ENCODE measurements around the gene ALKBH5.

- TF ChIP-seq CTCF (IDR thresholded peaks at IDR 0.05): no peak
- no peak for TF ChIP-seq EZH2phosphoT487 (IDR thresholded peaks at IDR 0.05)
- no peak for TF ChIP-seq EZH2 (IDR thresholded peaks at IDR 0.05)
Observed at GRCh38 chr17:18240449-18240848, 56.8 kb downstream of the ALKBH5 start.

Data from neural progenitor cell (in vitro differentiated cells).